ENCODE measurements around the gene AKR1B15.

GRCh38 chr7:134535272-134535918 lies 13.5 kb upstream of the AKR1B15 start:
- TF ChIP-seq CTCF (IDR thresholded peaks at IDR 0.05) = no peak
- TF ChIP-seq EP300 (IDR thresholded peaks at IDR 0.05) = no peak
- TF ChIP-seq POLR2A (IDR thresholded peaks at IDR 0.05) = no peak
